Uterus (tissue), 4 donors: ENCODE results near the gene IL17RB. TPM values are rescaled to one million over a fixed set of nuclear protein-coding genes. Genes with fewer than 3 reads are reported as not detected.

Source experiments
- DNase-seq, 2 donors: peaks; one replicate each; pipeline ENCODE4 v3.0.0-alpha.2; 2019 to 2020
- H3K27ac ChIP-seq, 2 donors: fragments of 200-600 bp; sonication (generic); 1 replicate in 1 of 2; 2 replicates in 1 of 2; pipeline ENCODE4 v1.5.1; 2016 to 2018
- H3K27me3 ChIP-seq, 2 donors: fragments of 200-600 bp; sonication (generic); one replicate each; pipeline ENCODE4 v1.5.1; 2018 to 2019; ENCODE audit warnings: control low read depth in 1 of 2
- H3K36me3 ChIP-seq, 2 donors: fragments of 200-600 bp; sonication (generic); one replicate each; pipeline ENCODE4 v1.5.1; 2019; ENCODE audit warnings: control low read depth in 1 of 2
- H3K4me1 ChIP-seq, 2 donors: fragments of 200-600 bp; sonication (generic); one replicate each; pipeline ENCODE4 v1.5.1; 2018 to 2019; ENCODE audit warnings: control low read depth in 1 of 2
- H3K4me3 ChIP-seq, 2 donors: fragments of 200-600 bp; sonication (generic); 1 replicate in 1 of 2; 2 replicates in 1 of 2; pipeline ENCODE4 v1.5.1; 2018 to 2019; ENCODE audit warnings: mild to moderate bottlenecking in 1 of 2
- H3K9me3 ChIP-seq, 2 donors: fragments of 200-600 bp; sonication (generic); one replicate each; pipeline ENCODE4 v1.5.1; 2019; ENCODE audit warnings: control low read depth in 1 of 2
- POLR2A ChIP-seq, 2 donors: fragments of 450-650 bp; IDR thresholded peaks; one replicate each; pipeline ENCODE4 v1.6.1; 2016; ENCODE audit warnings: antibody characterized with exemption in 2 of 2, mild to moderate bottlenecking in 1 of 2, moderate library complexity in 1 of 2
- intact Hi-C: fragments of 100-400 bp; cut with DNase I; formaldehyde crosslinking; loops from one replicate; pipeline ENCODE4 v1.15.1; 2023; ENCODE audit warnings: low total_unique reads
- small RNA-seq: library from RNA; depleted of rRNA; stranded (forward); fragments of <200 nt; gene quantifications from one replicate; pipeline ENCODE3, GENCODE V24; 2016
- total RNA-seq, 4 donors: library from RNA; depleted of rRNA in 3 of 4; stranded (reverse); fragments of >200 nt in 3 of 4; gene quantifications; one replicate each; pipeline versions ENCODE4 v1.1.0 to v1.2.4, GENCODE V29; 2014 to 2023
- TF ChIP-seq, protein P1 (sequence below), 4 experiments: fragments of 200-600 bp in 2 of 4; fragments of 450-650 bp in 2 of 4; sonication (generic) in 2 of 4; IDR thresholded peaks; one replicate each; pipeline ENCODE4 v1.5.1; 2016 to 2019; ENCODE audit warnings: antibody characterized with exemption in 4 of 4, mild to moderate bottlenecking in 2 of 4, moderate library complexity in 1 of 4
- donor health status: DM: yes; HTN: yes; CAD: no.

Gene IL17RB
- total RNA-seq, 4 donors from 2014 or later, result 1.3 to 4.6 (median 2.8) TPM; not detected in 1

DNA sequence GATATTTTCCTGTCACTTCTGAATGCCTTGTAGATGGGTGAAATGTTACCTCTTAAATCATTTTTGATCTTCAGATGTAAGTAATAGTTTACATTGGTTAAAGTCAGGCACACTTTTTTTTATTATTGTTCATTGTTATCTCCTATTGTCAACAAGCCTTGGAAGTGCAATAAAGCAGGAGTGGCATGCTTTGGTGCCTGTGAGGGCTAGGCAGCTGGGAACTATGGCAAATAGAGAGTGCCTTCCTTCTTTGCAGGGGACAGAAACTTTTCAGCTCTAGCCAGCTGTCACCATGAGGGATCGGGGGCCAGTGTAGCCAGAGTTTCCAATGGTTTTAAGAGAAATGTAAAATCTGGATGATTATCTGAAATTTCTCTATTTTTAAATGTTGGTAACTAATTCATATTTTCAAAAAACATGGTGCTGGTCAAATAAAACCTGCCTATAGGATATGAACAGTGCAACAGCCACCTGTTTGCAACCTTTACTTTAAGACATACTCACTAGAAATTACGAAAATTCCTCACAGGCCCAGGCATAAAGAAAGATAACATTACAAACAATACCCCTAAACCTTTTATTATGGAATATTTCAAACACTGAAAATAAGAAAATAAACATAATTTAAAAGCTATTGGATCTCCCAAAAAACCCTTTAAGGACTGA, 54.4 kb downstream of the IL17RB start:
- Histone ChIP-seq H3K4me1 (no peaks in the 10 kb centered on the region), H3K27ac (no peak overlapping the region), H3K9me3 (no peaks in the 10 kb centered on the region), H3K36me3 (no peaks in the 10 kb centered on the region), H3K27me3 (peaks cover 0 to 12% of the 10 kb centered on the region in 2 donors), H3K4me3 (no peak overlapping the region)
- TF ChIP-seq, protein P1, sequence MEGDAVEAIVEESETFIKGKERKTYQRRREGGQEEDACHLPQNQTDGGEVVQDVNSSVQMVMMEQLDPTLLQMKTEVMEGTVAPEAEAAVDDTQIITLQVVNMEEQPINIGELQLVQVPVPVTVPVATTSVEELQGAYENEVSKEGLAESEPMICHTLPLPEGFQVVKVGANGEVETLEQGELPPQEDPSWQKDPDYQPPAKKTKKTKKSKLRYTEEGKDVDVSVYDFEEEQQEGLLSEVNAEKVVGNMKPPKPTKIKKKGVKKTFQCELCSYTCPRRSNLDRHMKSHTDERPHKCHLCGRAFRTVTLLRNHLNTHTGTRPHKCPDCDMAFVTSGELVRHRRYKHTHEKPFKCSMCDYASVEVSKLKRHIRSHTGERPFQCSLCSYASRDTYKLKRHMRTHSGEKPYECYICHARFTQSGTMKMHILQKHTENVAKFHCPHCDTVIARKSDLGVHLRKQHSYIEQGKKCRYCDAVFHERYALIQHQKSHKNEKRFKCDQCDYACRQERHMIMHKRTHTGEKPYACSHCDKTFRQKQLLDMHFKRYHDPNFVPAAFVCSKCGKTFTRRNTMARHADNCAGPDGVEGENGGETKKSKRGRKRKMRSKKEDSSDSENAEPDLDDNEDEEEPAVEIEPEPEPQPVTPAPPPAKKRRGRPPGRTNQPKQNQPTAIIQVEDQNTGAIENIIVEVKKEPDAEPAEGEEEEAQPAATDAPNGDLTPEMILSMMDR (IDR thresholded peaks at IDR 0.05), result no peak
- no peak for TF ChIP-seq POLR2A (IDR thresholded peaks at IDR 0.05)
- intact Hi-C loops, result no loop called here
- DNase-seq, result no peak

- DNase-seq, result no peak
- TF ChIP-seq, protein P1 (IDR thresholded peaks at IDR 0.05), result no peak
- no peak for TF ChIP-seq POLR2A (IDR thresholded peaks at IDR 0.05)
- no peaks in the 10 kb centered on the region for H3K4me1 ChIP-seq
- H3K27me3 ChIP-seq, result peaks cover 0 to 12% of the 10 kb centered on the region in 2 donors
- H3K36me3 ChIP-seq, result no peaks in the 10 kb centered on the region
- no peak overlapping the region for H3K4me3 ChIP-seq
- no peak overlapping the region for H3K27ac ChIP-seq
- intact Hi-C loops, result no loop called here
- H3K9me3 ChIP-seq, result no peaks in the 10 kb centered on the region
These were observed 55.7 kb downstream of the IL17RB start for GRCh38 chr3:53902067-53902466.

DNA sequence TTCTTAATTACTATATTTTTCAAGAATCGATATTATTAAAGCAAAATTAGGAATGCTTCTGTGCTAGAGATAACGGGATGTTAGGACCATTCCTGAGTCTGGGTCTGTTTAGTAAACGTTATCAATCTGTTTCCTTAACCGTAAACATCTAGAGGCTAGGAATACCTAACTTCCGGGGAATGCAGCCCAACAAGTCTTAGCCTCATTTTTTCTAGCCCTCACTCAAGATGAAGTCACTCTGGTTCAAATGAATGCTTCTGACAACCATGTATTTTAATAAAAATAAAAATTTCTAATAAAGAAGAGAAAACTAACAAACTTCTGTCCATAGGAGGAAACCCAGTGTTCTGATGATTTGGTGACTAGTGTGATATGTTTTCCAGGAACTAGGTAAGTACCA, 56.3 kb downstream of the IL17RB start:
- Histone ChIP-seq H3K27me3 (peaks cover 0 to 8% of the 10 kb centered on the region in 2 donors), H3K4me3 (no peak overlapping the region), H3K36me3 (no peaks in the 10 kb centered on the region), H3K4me1 (no peaks in the 10 kb centered on the region), H3K27ac (no peak overlapping the region), H3K9me3 (no peaks in the 10 kb centered on the region)
- TF ChIP-seq POLR2A (IDR thresholded peaks at IDR 0.05), result no peak
- TF ChIP-seq, protein P1 (IDR thresholded peaks at IDR 0.05), result no peak
- no peak for DNase-seq
- intact Hi-C loops, result no loop called here

GRCh38 chr3:53913401-53913800, 67.0 kb downstream of the IL17RB start:
- Histone ChIP-seq H3K4me1 (no peaks in the 10 kb centered on the region), H3K4me3 (no peak overlapping the region), H3K27me3 (no peaks in the 10 kb centered on the region), H3K9me3 (no peaks in the 10 kb centered on the region), H3K36me3 (no peaks in the 10 kb centered on the region), H3K27ac (no peak overlapping the region)
- DNase-seq, result no peak
- TF ChIP-seq, protein P1 (IDR thresholded peaks at IDR 0.05), result no peak
- TF ChIP-seq POLR2A (IDR thresholded peaks at IDR 0.05), result no peak
- intact Hi-C loops, result no loop called here

Small RNA genes lying within 50 kb of the gene (small RNA-seq; reads per million reads assigned to genes)
- gene AC012467.1, result not detected

Other genes with a start within 250 kb of the IL17RB start
- gene CHDH, start 149 bp upstream of the IL17RB start, total RNA-seq, result 1 to 10 TPM; 1.8 to 9.1 (median 4.2) TPM
- 10 to 100 TPM; 23.2 to 56.8 (median 31.6) TPM for gene ACTR8, start 35.6 kb downstream of the IL17RB start, total RNA-seq
- 100 to 1,000 TPM in 1 of 4 donors, 10 to 100 TPM in 3; 15.3 to 132 (median 54.0) TPM for gene SELENOK, start 45.3 kb downstream of the IL17RB start, total RNA-seq